GM18526 (cell line): ENCODE measurements around the gene NUB1.

Experiments
- POLR2A ChIP-seq: IDR thresholded peaks from 3 replicates; pipeline ENCODE4 v1.6.1; 2011; ENCODE audit not compliant: insufficient read length; ENCODE audit errors: extremely low read depth

Gene NUB1

DNA sequence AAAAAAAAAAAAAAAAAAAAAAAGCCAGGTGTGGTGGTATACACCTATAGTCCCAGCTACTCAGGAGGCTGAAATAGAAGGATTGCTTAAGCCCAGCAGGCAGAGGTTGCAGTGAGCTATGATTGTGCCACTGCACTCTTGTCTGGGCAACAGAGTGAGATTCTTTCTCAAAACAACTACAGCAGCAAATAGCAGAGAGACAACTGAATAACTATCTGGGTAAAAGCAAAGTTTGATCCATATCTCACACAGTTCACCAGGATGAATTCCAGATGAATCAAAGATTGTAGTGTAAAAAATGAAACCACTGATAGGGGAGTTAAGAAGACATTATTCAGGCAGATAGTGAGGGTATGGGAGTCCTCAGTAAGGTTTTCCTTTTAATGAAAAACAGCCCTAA is 11.4 kb upstream of the NUB1 start:
- no peak for TF ChIP-seq POLR2A

DNA sequence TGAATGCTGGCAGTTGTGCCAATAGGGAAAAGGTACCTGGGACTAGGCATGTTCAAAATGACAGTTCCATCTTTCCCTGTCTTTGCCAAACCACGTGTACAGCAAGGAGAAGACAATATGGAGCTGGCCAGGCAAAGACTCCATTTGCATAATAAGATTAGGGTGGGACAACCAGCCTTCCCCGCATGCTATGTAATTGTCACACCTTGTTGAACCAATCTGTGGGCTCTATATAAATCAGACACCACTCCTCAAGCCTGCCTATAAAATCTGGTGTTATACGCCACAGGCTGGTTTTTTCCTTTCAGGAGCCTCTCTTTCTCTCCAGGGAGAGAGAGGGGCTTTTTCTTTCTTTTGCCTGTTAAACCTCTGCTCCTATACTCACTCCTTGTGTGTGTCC is 11.0 kb upstream of the NUB1 start:
- no peak for TF ChIP-seq POLR2A

- no peak for TF ChIP-seq POLR2A
Observed at GRCh38 chr7:151334628-151335027, 7.0 kb upstream of the NUB1 start.

- no peak for TF ChIP-seq POLR2A
Observed at GRCh38 chr7:151336027-151336708, 5.4 kb upstream of the NUB1 start.

- no peak for TF ChIP-seq POLR2A
Observed at GRCh38 chr7:151337346-151337745, 4.3 kb upstream of the NUB1 start.

- TF ChIP-seq POLR2A = no peak
Observed at GRCh38 chr7:151338809-151339208, 2.8 kb upstream of the NUB1 start.

DNA sequence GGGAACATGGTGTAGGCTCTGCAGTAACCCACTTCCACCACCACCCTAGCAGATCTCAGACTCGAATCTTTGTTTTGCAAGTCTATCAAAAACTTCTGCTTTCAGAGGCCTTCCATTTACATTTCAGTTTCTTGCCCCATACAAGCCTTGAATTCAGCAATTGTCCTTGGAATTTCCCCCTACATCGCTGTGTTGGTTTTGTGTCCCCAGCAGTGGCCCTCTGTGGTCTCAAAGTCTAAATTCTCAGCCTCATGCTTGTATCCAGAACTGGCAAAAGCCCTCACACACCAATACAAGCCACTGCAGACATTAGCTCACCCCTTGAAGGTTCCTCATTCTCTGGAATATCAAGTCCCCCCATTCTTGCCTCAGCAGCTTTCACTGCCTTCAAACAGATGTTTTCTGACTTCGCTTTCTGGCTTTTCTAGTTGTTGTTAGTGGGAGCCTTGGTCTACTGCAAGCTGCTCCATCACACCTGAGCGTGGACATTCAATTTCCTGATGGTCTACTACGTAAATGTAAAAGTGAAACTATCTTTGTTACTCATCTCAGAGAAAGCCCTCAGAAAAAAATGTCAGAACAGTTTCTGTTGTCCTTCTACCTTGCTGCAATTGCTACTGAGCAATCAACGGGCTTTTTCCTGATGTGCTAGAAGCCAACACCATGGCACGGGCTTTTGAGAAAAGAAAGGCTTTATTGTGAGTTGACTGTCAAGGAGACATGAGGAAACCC is 1.8 kb upstream of the NUB1 start:
- TF ChIP-seq POLR2A = no peak

GRCh38 chr7:151340794-151341356 is 737 bp upstream of the NUB1 start:
- no peak for TF ChIP-seq POLR2A

- no peak for TF ChIP-seq POLR2A
Observed at GRCh38 chr7:151342102-151342646, 562 bp downstream of the NUB1 start.

GRCh38 chr7:151342811-151343210 is 1.2 kb downstream of the NUB1 start:
- TF ChIP-seq POLR2A = no peak

DNA sequence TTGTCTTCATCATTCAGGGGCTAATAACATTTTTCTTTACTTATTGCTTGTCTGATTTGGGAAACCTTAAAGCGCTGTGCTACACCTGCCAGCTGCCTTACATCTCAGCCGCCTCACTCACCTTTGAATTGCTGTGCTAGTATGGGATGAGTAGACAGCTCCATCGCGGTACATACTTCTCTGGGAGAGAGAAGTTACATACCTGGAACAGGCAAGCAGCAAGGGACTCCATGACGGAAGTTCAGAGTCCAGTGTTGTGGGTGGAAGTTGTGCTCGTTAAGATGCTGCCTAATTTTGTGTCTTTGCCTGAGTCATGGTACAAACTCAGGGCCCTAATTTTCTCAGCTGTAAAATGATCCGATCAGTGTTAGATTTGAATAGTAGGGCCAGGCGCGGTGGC is 1.9 kb downstream of the NUB1 start:
- no peak for TF ChIP-seq POLR2A

- no peak for TF ChIP-seq POLR2A
Observed at GRCh38 chr7:151345576-151346469, 4.2 kb downstream of the NUB1 start.

DNA sequence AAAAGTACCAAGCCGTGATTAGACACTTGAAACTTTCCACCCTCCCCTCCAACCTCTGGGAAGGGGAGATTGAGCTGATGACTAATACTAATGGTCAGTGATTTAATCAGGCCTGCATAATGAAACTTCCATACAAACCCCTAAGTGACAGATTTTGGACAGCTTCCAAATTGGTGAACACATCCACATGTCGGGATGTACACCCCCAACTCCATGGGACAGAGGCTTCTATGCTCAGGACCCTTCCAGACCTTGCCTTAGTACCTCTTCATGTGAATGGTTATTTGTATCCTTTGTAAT is 4.8 kb downstream of the NUB1 start:
- no peak for TF ChIP-seq POLR2A

GRCh38 chr7:151347200-151347599 is 5.6 kb downstream of the NUB1 start:
- TF ChIP-seq POLR2A = no peak

GRCh38 chr7:151348970-151349369 is 7.4 kb downstream of the NUB1 start:
- no peak for TF ChIP-seq POLR2A
